A172 (cell line): ENCODE results near the gene SF3B1. TPM values are rescaled to one million over a fixed set of nuclear protein-coding genes. Genes with fewer than 3 reads are reported as not detected.
"Not testable (repeated sequence)": the region's sequence is repeated elsewhere in the genome, so short reads cannot be mapped to it uniquely, and the experiment has no call there.

Experiments used
- DNase-seq: peaks from one replicate; pipeline ENCODE4 v3.0.0-alpha.2; 2015; ENCODE audit warnings: low spot score
- total RNA-seq: library from RNA; depleted of rRNA; stranded (reverse); fragments of >200 nt; shearing (Covaris generic); gene quantifications from 2 replicates; pipeline ENCODE4 v1.2.3, GENCODE V29; 2014; rRNA removed

The SF3B1 gene
- total RNA-seq, result 271 and 314 TPM in 2 replicates

- peak; percentile 97 for DNase-seq
Measured at GRCh38 chr2:197434541-197435513, at the start of gene SF3B1. SF3B1 (minus strand) TSS chr2:197435028; CDS start chr2:197434999, 29 bp downstream.

- DNase-seq, result not testable (repeated sequence)
Measured at GRCh38 chr2:197484248-197484647, 49.4 kb upstream of the SF3B1 start.

GRCh38 chr2:197480165-197481036, 45.6 kb upstream of the SF3B1 start:
- no peak for DNase-seq

- DNase-seq, result no peak
Measured at GRCh38 chr2:197477797-197478196, 43.0 kb upstream of the SF3B1 start.

- DNase-seq, result no peak
Measured at GRCh38 chr2:197472166-197472565, 37.3 kb upstream of the SF3B1 start.

- DNase-seq, result no peak
Measured at GRCh38 chr2:197464175-197464574, 29.3 kb upstream of the SF3B1 start.

- peak; percentile 62 for DNase-seq
Measured at GRCh38 chr2:197461057-197461456, 26.2 kb upstream of the SF3B1 start.

GRCh38 chr2:197460649-197461048, 25.8 kb upstream of the SF3B1 start:
- DNase-seq, result no peak

GRCh38 chr2:197455428-197455827, 20.6 kb upstream of the SF3B1 start:
- no peak for DNase-seq

- DNase-seq, result no peak
Measured at GRCh38 chr2:197454923-197455322, 20.1 kb upstream of the SF3B1 start.

GRCh38 chr2:197453914-197454398, 19.1 kb upstream of the SF3B1 start:
- DNase-seq, result peak; percentile 94

GRCh38 chr2:197453123-197453913, 18.5 kb upstream of the SF3B1 start, which contains the start of gene COQ10B:
COQ10B (plus strand) TSS chr2:197453552; CDS start chr2:197453561, 9 bp downstream.
- peak; percentile 100 for DNase-seq

GRCh38 chr2:197452754-197453122, 17.9 kb upstream of the SF3B1 start:
- no peak for DNase-seq

GRCh38 chr2:197450935-197451358, 16.1 kb upstream of the SF3B1 start:
- DNase-seq, result not testable (repeated sequence)

- DNase-seq, result no peak
Measured at GRCh38 chr2:197450465-197450864, 15.6 kb upstream of the SF3B1 start.

GRCh38 chr2:197446844-197447243, 12.0 kb upstream of the SF3B1 start:
- DNase-seq, result no peak

GRCh38 chr2:197445746-197446145, 10.9 kb upstream of the SF3B1 start:
- DNase-seq, result peak; percentile 43

GRCh38 chr2:197442857-197443256, 8.0 kb upstream of the SF3B1 start:
- no peak for DNase-seq

GRCh38 chr2:197437380-197437779, 2.6 kb upstream of the SF3B1 start:
- no peak for DNase-seq

- peak; percentile 21 for DNase-seq
Measured at GRCh38 chr2:197435598-197436420, 981 bp upstream of the SF3B1 start.
